Testis (tissue), 3 donors: ENCODE data around the gene MACF1. TPM values are rescaled to one million over a fixed set of nuclear protein-coding genes. Genes with fewer than 3 reads are reported as not detected.

Source experiments
- DNase-seq: peaks from one replicate; pipeline ENCODE4 v3.0.0-alpha.2; 2019
- H3K27ac ChIP-seq, 2 donors: fragments of 200-600 bp; sonication (generic); one replicate each; pipeline ENCODE4 v1.5.1; 2019
- H3K27me3 ChIP-seq: fragments of 200-600 bp; sonication (generic); one replicate; pipeline ENCODE4 v1.5.1; 2019
- H3K36me3 ChIP-seq: fragments of 200-600 bp; sonication (generic); one replicate; pipeline ENCODE4 v1.5.1; 2017; ENCODE audit warnings: low read depth; ENCODE audit errors: missing control alignments
- H3K4me1 ChIP-seq: fragments of 200-600 bp; sonication (generic); one replicate; pipeline ENCODE4 v1.5.1; 2019
- H3K4me3 ChIP-seq, 2 donors: fragments of 200-600 bp; sonication (generic); one replicate each; pipeline ENCODE4 v1.5.1; 2017 to 2019
- H3K9me3 ChIP-seq: fragments of 200-600 bp; sonication (generic); one replicate; pipeline ENCODE4 v1.5.1; 2017
- CTCF ChIP-seq, 3 experiments: fragments of 450-650 bp in 2 of 3; fragments of 200-600 bp in 1 of 3; sonication (generic) in 1 of 3; IDR thresholded peaks; one replicate each; pipeline ENCODE4 v1.5.1; 2016 to 2019; ENCODE audit warnings: antibody characterized with exemption in 3 of 3, mild to moderate bottlenecking in 2 of 3, moderate library complexity in 1 of 3
- POLR2A ChIP-seq: fragments of 450-650 bp; IDR thresholded peaks from one replicate; pipeline ENCODE4 v1.6.1; 2017; ENCODE audit warnings: antibody characterized with exemption, mild to moderate bottlenecking, moderate library complexity
- WGBS, 2 donors: methylation state at CpG; one replicate each; pipeline ENCODE4 v1.1.5; 2018; 5-methylcytosine and 5-hydroxymethylcytosine counted together
- intact Hi-C: fragments of 100-400 bp; cut with DNase I; formaldehyde crosslinking; loops from one replicate; pipeline ENCODE4 v1.15.1; 2023; ENCODE audit warnings: low total_unique reads
- polyA plus RNA-seq: library from polyadenylated mRNA; stranded (reverse); fragments of 350-450 nt; fragmentation: Illumina TruSeq; extraction: RNeasy Lipid Tissue Mini Kit (QIAGEN cat#74804); gene quantifications from one replicate; pipeline ENCODE4 v1.2.3, GENCODE V29; 2014; ENCODE audit warnings: low read depth, low replicate concordance; ENCODE audit not compliant: insufficient read depth
- total RNA-seq, 2 donors: library from RNA; depleted of rRNA; stranded (reverse); fragments of >200 nt; gene quantifications; one replicate each; pipeline ENCODE4 v1.2.3, GENCODE V29; 2016

MACF1 gene
- total and polyA plus RNA-seq, 3 donors from 2014 or later, result 136 to 494 (median 422) TPM

- Histone ChIP-seq H3K36me3 (no peaks in the 10 kb centered on the region), H3K27me3 (no peaks in the 10 kb centered on the region), H3K4me3 (no peak overlapping the region), H3K4me1 (peaks cover 32% of the 10 kb centered on the region), H3K9me3 (no peaks in the 10 kb centered on the region), H3K27ac (no peak overlapping the region)
- DNase-seq, result no peak
- intact Hi-C loops, result no loop called here
- TF ChIP-seq POLR2A, result no peak
- no peak for TF ChIP-seq CTCF (IDR thresholded peaks at IDR 0.05)
- 90 to 91% methylated on average over 9 of the region's 9 CpGs for WGBS, 2 donors
These were observed 33.5 kb upstream of the MACF1 start for GRCh38 chr1:39170731-39171667.

- Histone ChIP-seq H3K27ac (peak overlapping the region; percentile 27 to 48), H3K9me3 (no peaks in the 10 kb centered on the region), H3K36me3 (no peaks in the 10 kb centered on the region), H3K4me3 (no peak overlapping the region), H3K27me3 (no peaks in the 10 kb centered on the region), H3K4me1 (peaks cover 34% of the 10 kb centered on the region)
- TF ChIP-seq CTCF (IDR thresholded peaks at IDR 0.05), result no peak
- TF ChIP-seq POLR2A, result no peak
- no peak for DNase-seq
- intact Hi-C loops, result no loop called here
- WGBS, 2 donors, result 63 to 67% methylated on average over 9 of the region's 9 CpGs
These were observed 31.1 kb upstream of the MACF1 start for GRCh38 chr1:39173119-39173994.

GRCh38 chr1:39173995-39174380 lies 30.5 kb upstream of the MACF1 start:
- Histone ChIP-seq H3K9me3 (no peaks in the 10 kb centered on the region), H3K36me3 (no peaks in the 10 kb centered on the region), H3K27ac (peak overlapping the region; percentile 27 to 48), H3K27me3 (no peaks in the 10 kb centered on the region), H3K4me3 (no peak overlapping the region), H3K4me1 (peaks cover 39% of the 10 kb centered on the region)
- intact Hi-C loops, result no loop called here
- DNase-seq, result no peak
- no peak for TF ChIP-seq POLR2A
- TF ChIP-seq CTCF (IDR thresholded peaks at IDR 0.05), result no peak
- WGBS, 2 donors, result 28 to 35% methylated on average over 2 of the region's 2 CpGs

- DNase-seq, result no peak
- intact Hi-C loops, result no loop called here
- H3K27ac ChIP-seq, result peak overlapping the region; percentile 27 to 48
- no peak for TF ChIP-seq POLR2A
- TF ChIP-seq CTCF (IDR thresholded peaks at IDR 0.05), result no peak
- H3K36me3 ChIP-seq, result no peaks in the 10 kb centered on the region
- H3K4me3 ChIP-seq, result no peak overlapping the region
- H3K9me3 ChIP-seq, result no peaks in the 10 kb centered on the region
- peaks cover 43% of the 10 kb centered on the region for H3K4me1 ChIP-seq
- WGBS, 2 donors, result 67 to 74% methylated on average over 5 of the region's 5 CpGs
- no peaks in the 10 kb centered on the region for H3K27me3 ChIP-seq
These were observed 30.0 kb upstream of the MACF1 start for GRCh38 chr1:39174390-39175081.
